ENCODE data around the gene FAT1.

FAT1 gene

GRCh38 chr4:186593587-186593973 lies 130.1 kb downstream of the FAT1 start:
- Histone ChIP-seq H3K9me3 (ENCODE audit: control insufficient read depth, insufficient read depth, low read depth, low read length) (no peaks in the 10 kb centered on the region), H3K27ac (ENCODE audit: low read depth, low read length) (no peak overlapping the region), H3K9ac (ENCODE audit: low read length) (no peak overlapping the region), H3K27me3 (ENCODE audit: control insufficient read depth, insufficient read depth, low read length) (no peaks in the 10 kb centered on the region), H3K4me1 (ENCODE audit: control insufficient read depth, insufficient read depth, low read length) (no peaks in the 10 kb centered on the region), H3K36me3 (ENCODE audit: control insufficient read depth, insufficient read depth, low read length) (peaks cover 84% of the 10 kb centered on the region), H3K4me3 (ENCODE audit: low read depth, low read length) (no peak overlapping the region)

- Histone ChIP-seq H3K9me3 (ENCODE audit: control insufficient read depth, insufficient read depth, low read depth, low read length) (no peaks in the 10 kb centered on the region), H3K4me3 (ENCODE audit: low read depth, low read length) (no peak overlapping the region), H3K4me1 (ENCODE audit: control insufficient read depth, insufficient read depth, low read length) (no peaks in the 10 kb centered on the region), H3K27ac (ENCODE audit: low read depth, low read length) (no peak overlapping the region), H3K9ac (ENCODE audit: low read length) (no peak overlapping the region), H3K27me3 (ENCODE audit: control insufficient read depth, insufficient read depth, low read length) (no peaks in the 10 kb centered on the region), H3K36me3 (ENCODE audit: control insufficient read depth, insufficient read depth, low read length) (peaks cover 84% of the 10 kb centered on the region)
Observed at GRCh38 chr4:186592966-186593586, 130.6 kb downstream of the FAT1 start.

GRCh38 chr4:186592445-186592844 lies 131.2 kb downstream of the FAT1 start:
- no peaks in the 10 kb centered on the region for H3K9me3 ChIP-seq (ENCODE audit: control insufficient read depth, insufficient read depth, low read depth, low read length)
- no peaks in the 10 kb centered on the region for H3K27me3 ChIP-seq (ENCODE audit: control insufficient read depth, insufficient read depth, low read length)
- no peak overlapping the region for H3K27ac ChIP-seq (ENCODE audit: low read depth, low read length)
- no peak overlapping the region for H3K9ac ChIP-seq (ENCODE audit: low read length)
- no peaks in the 10 kb centered on the region for H3K4me1 ChIP-seq (ENCODE audit: control insufficient read depth, insufficient read depth, low read length)
- H3K4me3 ChIP-seq (ENCODE audit: low read depth, low read length) = no peak overlapping the region
- peaks cover 84% of the 10 kb centered on the region for H3K36me3 ChIP-seq (ENCODE audit: control insufficient read depth, insufficient read depth, low read length)

- Histone ChIP-seq H3K9me3 (ENCODE audit: control insufficient read depth, insufficient read depth, low read depth, low read length) (no peaks in the 10 kb centered on the region), H3K27ac (ENCODE audit: low read depth, low read length) (no peak overlapping the region), H3K4me1 (ENCODE audit: control insufficient read depth, insufficient read depth, low read length) (no peaks in the 10 kb centered on the region), H3K4me3 (ENCODE audit: low read depth, low read length) (no peak overlapping the region), H3K36me3 (ENCODE audit: control insufficient read depth, insufficient read depth, low read length) (peaks cover 80% of the 10 kb centered on the region), H3K9ac (ENCODE audit: low read length) (no peak overlapping the region), H3K27me3 (ENCODE audit: control insufficient read depth, insufficient read depth, low read length) (no peaks in the 10 kb centered on the region)
Observed at GRCh38 chr4:186591651-186592050, 132.0 kb downstream of the FAT1 start.

- Histone ChIP-seq H3K27ac (ENCODE audit: low read depth, low read length) (no peak overlapping the region), H3K9ac (ENCODE audit: low read length) (no peak overlapping the region), H3K4me3 (ENCODE audit: low read depth, low read length) (no peak overlapping the region), H3K9me3 (ENCODE audit: control insufficient read depth, insufficient read depth, low read depth, low read length) (peaks cover 3% of the 10 kb centered on the region; the same call in 1 of the 2 replicates), H3K4me1 (ENCODE audit: control insufficient read depth, insufficient read depth, low read length) (no peaks in the 10 kb centered on the region), H3K36me3 (ENCODE audit: control insufficient read depth, insufficient read depth, low read length) (peaks cover 85% of the 10 kb centered on the region), H3K27me3 (ENCODE audit: control insufficient read depth, insufficient read depth, low read length) (no peaks in the 10 kb centered on the region)
Observed at GRCh38 chr4:186588503-186588902, 135.2 kb downstream of the FAT1 start.

- H3K9me3 ChIP-seq (ENCODE audit: control insufficient read depth, insufficient read depth, low read depth, low read length) = peaks cover 6% of the 10 kb centered on the region; the same call in 1 of the 2 replicates
- no peak overlapping the region for H3K4me3 ChIP-seq (ENCODE audit: low read depth, low read length)
- H3K27ac ChIP-seq (ENCODE audit: low read depth, low read length) = no peak overlapping the region
- peaks cover 84% of the 10 kb centered on the region for H3K36me3 ChIP-seq (ENCODE audit: control insufficient read depth, insufficient read depth, low read length)
- no peak overlapping the region for H3K9ac ChIP-seq (ENCODE audit: low read length)
- H3K4me1 ChIP-seq (ENCODE audit: control insufficient read depth, insufficient read depth, low read length) = no peaks in the 10 kb centered on the region
- no peaks in the 10 kb centered on the region for H3K27me3 ChIP-seq (ENCODE audit: control insufficient read depth, insufficient read depth, low read length)
Observed at GRCh38 chr4:186587416-186588018, 136.1 kb downstream of the FAT1 start.

GRCh38 chr4:186586205-186586604 lies 137.5 kb downstream of the FAT1 start:
- Histone ChIP-seq H3K36me3 (ENCODE audit: control insufficient read depth, insufficient read depth, low read length) (peaks cover 76% of the 10 kb centered on the region), H3K27me3 (ENCODE audit: control insufficient read depth, insufficient read depth, low read length) (no peaks in the 10 kb centered on the region), H3K4me1 (ENCODE audit: control insufficient read depth, insufficient read depth, low read length) (no peaks in the 10 kb centered on the region), H3K9me3 (ENCODE audit: control insufficient read depth, insufficient read depth, low read depth, low read length) (peaks cover 15% of the 10 kb centered on the region), H3K27ac (ENCODE audit: low read depth, low read length) (no peak overlapping the region), H3K4me3 (ENCODE audit: low read depth, low read length) (no peak overlapping the region), H3K9ac (ENCODE audit: low read length) (no peak overlapping the region)

GRCh38 chr4:186584912-186585311 lies 138.7 kb downstream of the FAT1 start:
- no peak overlapping the region for H3K4me3 ChIP-seq (ENCODE audit: low read depth, low read length)
- no peak overlapping the region for H3K9ac ChIP-seq (ENCODE audit: low read length)
- H3K4me1 ChIP-seq (ENCODE audit: control insufficient read depth, insufficient read depth, low read length) = no peaks in the 10 kb centered on the region
- peaks cover 65% of the 10 kb centered on the region for H3K36me3 ChIP-seq (ENCODE audit: control insufficient read depth, insufficient read depth, low read length)
- H3K9me3 ChIP-seq (ENCODE audit: control insufficient read depth, insufficient read depth, low read depth, low read length) = peaks cover 15% of the 10 kb centered on the region
- no peak overlapping the region for H3K27ac ChIP-seq (ENCODE audit: low read depth, low read length)
- no peaks in the 10 kb centered on the region for H3K27me3 ChIP-seq (ENCODE audit: control insufficient read depth, insufficient read depth, low read length)

- no peak overlapping the region for H3K27ac ChIP-seq (ENCODE audit: low read depth, low read length)
- H3K36me3 ChIP-seq (ENCODE audit: control insufficient read depth, insufficient read depth, low read length) = peaks cover 39% of the 10 kb centered on the region
Observed at GRCh38 chr4:186581421-186581820, 142.2 kb downstream of the FAT1 start.

GRCh38 chr4:186580669-186581068 lies 143.0 kb downstream of the FAT1 start:
- no peaks in the 10 kb centered on the region for H3K4me1 ChIP-seq (ENCODE audit: control insufficient read depth, insufficient read depth, low read length)
- H3K4me3 ChIP-seq (ENCODE audit: low read depth, low read length) = no peak overlapping the region
- no peaks in the 10 kb centered on the region for H3K27me3 ChIP-seq (ENCODE audit: control insufficient read depth, insufficient read depth, low read length)
- peaks cover 33% of the 10 kb centered on the region for H3K36me3 ChIP-seq (ENCODE audit: control insufficient read depth, insufficient read depth, low read length)
- peaks cover 15% of the 10 kb centered on the region for H3K9me3 ChIP-seq (ENCODE audit: control insufficient read depth, insufficient read depth, low read depth, low read length)
- H3K9ac ChIP-seq (ENCODE audit: low read length) = no peak overlapping the region
- no peak overlapping the region for H3K27ac ChIP-seq (ENCODE audit: low read depth, low read length)

More at GRCh38 chr4:186581421-186581820, 142.2 kb downstream of the FAT1 start:
- no peaks in the 10 kb centered on the region for H3K4me1 ChIP-seq (ENCODE audit: control insufficient read depth, insufficient read depth, low read length)
- no peak overlapping the region for H3K4me3 ChIP-seq (ENCODE audit: low read depth, low read length)
- H3K27me3 ChIP-seq (ENCODE audit: control insufficient read depth, insufficient read depth, low read length) = no peaks in the 10 kb centered on the region
- H3K9me3 ChIP-seq (ENCODE audit: control insufficient read depth, insufficient read depth, low read depth, low read length) = peaks cover 15% of the 10 kb centered on the region
- no peak overlapping the region for H3K9ac ChIP-seq (ENCODE audit: low read length)

- H3K36me3 ChIP-seq (ENCODE audit: control insufficient read depth, insufficient read depth, low read length) = no peaks in the 10 kb centered on the region
- H3K4me3 ChIP-seq (ENCODE audit: low read depth, low read length) = no peak overlapping the region
- H3K9ac ChIP-seq (ENCODE audit: low read length) = no peak overlapping the region
- H3K9me3 ChIP-seq (ENCODE audit: control insufficient read depth, insufficient read depth, low read depth, low read length) = no peaks in the 10 kb centered on the region
- H3K27me3 ChIP-seq (ENCODE audit: control insufficient read depth, insufficient read depth, low read length) = no peaks in the 10 kb centered on the region
- no peak overlapping the region for H3K27ac ChIP-seq (ENCODE audit: low read depth, low read length)
- H3K4me1 ChIP-seq (ENCODE audit: control insufficient read depth, insufficient read depth, low read length) = peaks cover 5% of the 10 kb centered on the region; the same call in 1 of the 2 replicates
Observed at GRCh38 chr4:186570193-186570996, 153.3 kb downstream of the FAT1 start.

Measured in HUES6 (cell line).